ENCODE results near the gene LYPD1. TPM values are rescaled to one million over a fixed set of nuclear protein-coding genes. Genes with fewer than 3 reads are reported as not detected.

The LYPD1 gene
- total and polyA plus RNA-seq, 7 donors, result 0.03 to 0.47 (median 0.04) TPM; not detected in 4

DNA sequence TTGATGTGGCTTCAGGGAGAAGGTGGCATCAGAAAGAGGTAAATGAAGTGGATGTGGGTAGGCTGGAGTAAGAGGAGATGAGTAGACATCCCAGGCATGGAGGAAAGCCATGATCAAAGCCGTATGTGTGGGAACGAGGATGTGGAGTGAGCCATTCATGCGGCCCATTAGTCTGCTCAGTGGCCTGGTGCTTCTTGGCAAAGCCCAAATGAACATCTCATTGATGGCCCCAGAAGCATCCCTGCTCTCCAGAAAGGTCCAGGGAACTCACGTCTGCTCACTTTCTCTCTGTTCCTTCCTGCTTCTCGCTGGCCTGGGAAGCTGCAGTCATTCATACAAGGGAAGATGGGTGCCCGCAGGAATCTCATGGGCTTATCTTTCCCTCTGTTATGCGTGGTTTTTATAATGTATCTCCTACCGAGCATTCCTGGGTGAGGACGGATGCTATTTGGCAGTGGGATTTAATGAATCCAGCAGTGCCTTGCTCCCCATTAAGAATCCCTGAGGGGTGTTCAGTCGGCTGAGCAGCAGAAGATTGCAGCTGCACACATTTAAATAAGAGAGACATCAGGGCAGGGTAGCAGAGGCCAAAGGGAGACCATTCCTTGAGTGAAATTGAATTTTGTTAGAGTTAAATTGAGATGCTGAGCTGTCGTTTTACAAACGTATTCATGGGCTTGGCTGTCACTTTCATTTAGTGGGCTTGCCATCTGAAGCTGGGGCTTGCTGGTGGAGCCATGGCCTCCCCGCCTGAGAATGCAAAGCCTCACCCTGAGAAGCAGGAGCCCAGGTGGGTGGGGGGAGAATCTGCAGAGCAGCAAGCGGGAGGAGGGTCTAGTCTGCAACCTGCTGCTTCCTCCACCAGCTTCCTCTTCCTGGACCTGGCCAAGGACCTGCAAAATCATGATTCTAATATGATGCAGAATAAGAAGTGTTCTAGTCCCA is 64.5 kb downstream of the LYPD1 start:
- no peak for TF ChIP-seq CTCF (IDR thresholded peaks at IDR 0.05)
- no peak for DNase-seq
- Histone ChIP-seq H3K4me3 (no peak overlapping the region), H3K4me1 (no peaks in the 10 kb centered on the region), H3K36me3 (ENCODE audit: insufficient read depth in 1 of 2, low read depth in 1 of 2) (no peaks in the 10 kb centered on the region), H3K27me3 (ENCODE audit: insufficient read depth in 3 of 3, low read length in 2 of 3) (peaks cover 0 to 2% (median 0%) of the 10 kb centered on the region in 3 donors), H3K27ac (no peak overlapping the region), H3K9me3 (no peaks in the 10 kb centered on the region)
- ATAC-seq, result no peak
- 73 to 76% (median 74%) methylated on average over 14 of the region's 14 CpGs for WGBS, 3 donors
- intact Hi-C loops (cut with DNase I), result no loop called here

- no peaks in the 10 kb centered on the region for H3K4me1 ChIP-seq
- intact Hi-C loops (cut with DNase I), result no loop called here
- no peaks in the 10 kb centered on the region for H3K9me3 ChIP-seq
- no peak for TF ChIP-seq CTCF (IDR thresholded peaks at IDR 0.05)
- WGBS, 3 donors, result 81 to 97% (median 85%) methylated on average over 1 of the region's 1 CpG
- ATAC-seq, result no peak
- H3K27ac ChIP-seq, result no peak overlapping the region
- H3K36me3 ChIP-seq (ENCODE audit: insufficient read depth in 1 of 2, low read depth in 1 of 2), result no peaks in the 10 kb centered on the region
- no peak overlapping the region for H3K4me3 ChIP-seq
- no peaks in the 10 kb centered on the region for H3K27me3 ChIP-seq (ENCODE audit: insufficient read depth in 3 of 3, low read length in 2 of 3)
- no peak for DNase-seq
Observed at GRCh38 chr2:132604561-132604960, 65.4 kb downstream of the LYPD1 start.

DNA sequence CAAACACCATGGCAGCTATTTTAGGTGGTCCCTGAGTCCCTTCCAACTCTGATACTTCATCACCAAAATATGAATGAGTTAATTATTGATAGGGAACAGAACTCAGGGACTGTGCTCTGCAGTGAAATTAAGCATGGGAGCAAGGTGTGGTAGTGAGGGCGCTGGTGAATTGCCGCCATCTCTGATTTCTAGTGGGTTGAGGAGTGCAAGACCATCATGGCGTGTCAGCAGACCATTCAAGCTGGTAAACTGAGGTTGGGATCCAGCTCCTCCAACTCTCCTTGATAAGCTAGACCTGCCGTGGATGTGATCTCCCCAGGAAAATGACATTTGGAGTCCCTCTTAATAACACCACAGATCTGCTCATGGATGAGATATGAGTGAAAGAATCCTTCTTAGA is 70.4 kb downstream of the LYPD1 start:
- Histone ChIP-seq H3K4me1 (no peaks in the 10 kb centered on the region), H3K27me3 (ENCODE audit: insufficient read depth in 3 of 3, low read length in 2 of 3) (peaks cover 0 to 5% (median 0%) of the 10 kb centered on the region in 3 donors), H3K36me3 (ENCODE audit: insufficient read depth in 1 of 2, low read depth in 1 of 2) (no peaks in the 10 kb centered on the region), H3K4me3 (no peak overlapping the region), H3K27ac (no peak overlapping the region), H3K9me3 (no peaks in the 10 kb centered on the region)
- no peak for DNase-seq
- WGBS, 3 donors, result 88 to 96% (median 91%) methylated on average over 4 of the region's 4 CpGs
- TF ChIP-seq CTCF (IDR thresholded peaks at IDR 0.05), result no peak
- intact Hi-C loops (cut with DNase I), result no loop called here
- ATAC-seq, result no peak

DNA sequence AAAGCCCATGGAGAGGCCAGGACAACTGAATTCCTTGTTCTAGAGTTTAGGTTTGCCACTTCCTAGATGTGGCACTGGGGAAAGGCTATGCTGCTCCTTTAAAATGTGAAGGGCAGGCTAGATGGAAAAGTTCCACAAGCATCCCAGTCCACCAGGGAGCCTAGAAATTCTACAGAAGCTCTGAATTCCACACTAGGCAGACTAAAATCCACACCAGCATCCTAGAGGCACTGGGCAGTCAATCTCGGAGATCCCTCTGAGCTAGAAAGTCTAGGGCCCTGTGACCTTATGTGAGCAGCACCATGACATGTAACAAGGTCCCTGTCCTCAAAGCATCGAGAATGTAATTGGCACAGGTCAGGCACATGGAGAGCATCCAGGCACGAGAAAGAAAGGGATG is 71.5 kb downstream of the LYPD1 start:
- DNase-seq (no peak), ATAC-seq (no peak)
- no peaks in the 10 kb centered on the region for H3K4me1 ChIP-seq
- intact Hi-C loops (cut with DNase I), result no loop called here
- no peaks in the 10 kb centered on the region for H3K9me3 ChIP-seq
- H3K27me3 ChIP-seq (ENCODE audit: insufficient read depth in 3 of 3, low read length in 2 of 3), result peaks cover 0 to 5% (median 0%) of the 10 kb centered on the region in 3 donors
- no peak overlapping the region for H3K27ac ChIP-seq
- no peak for TF ChIP-seq CTCF (IDR thresholded peaks at IDR 0.05)
- 47 to 66% (median 48%) methylated on average over 3 of the region's 3 CpGs for WGBS, 3 donors
- H3K4me3 ChIP-seq, result no peak overlapping the region
- no peaks in the 10 kb centered on the region for H3K36me3 ChIP-seq (ENCODE audit: insufficient read depth in 1 of 2, low read depth in 1 of 2)

Measured in psoas muscle (tissue), 8 donors.